Limb (tissue), 2 donors: ENCODE measurements around the gene ABLIM2.
A peak's percentile ranks its signal among the peaks of the same experiment; 100 is the strongest.

ENCODE experiments used
- DNase-seq, 2 donors: peaks; one replicate each; pipeline ENCODE4 v3.0.0-alpha.2; 2016; ENCODE audit errors: extremely low spot score in 2 of 2

Gene ABLIM2

DNA sequence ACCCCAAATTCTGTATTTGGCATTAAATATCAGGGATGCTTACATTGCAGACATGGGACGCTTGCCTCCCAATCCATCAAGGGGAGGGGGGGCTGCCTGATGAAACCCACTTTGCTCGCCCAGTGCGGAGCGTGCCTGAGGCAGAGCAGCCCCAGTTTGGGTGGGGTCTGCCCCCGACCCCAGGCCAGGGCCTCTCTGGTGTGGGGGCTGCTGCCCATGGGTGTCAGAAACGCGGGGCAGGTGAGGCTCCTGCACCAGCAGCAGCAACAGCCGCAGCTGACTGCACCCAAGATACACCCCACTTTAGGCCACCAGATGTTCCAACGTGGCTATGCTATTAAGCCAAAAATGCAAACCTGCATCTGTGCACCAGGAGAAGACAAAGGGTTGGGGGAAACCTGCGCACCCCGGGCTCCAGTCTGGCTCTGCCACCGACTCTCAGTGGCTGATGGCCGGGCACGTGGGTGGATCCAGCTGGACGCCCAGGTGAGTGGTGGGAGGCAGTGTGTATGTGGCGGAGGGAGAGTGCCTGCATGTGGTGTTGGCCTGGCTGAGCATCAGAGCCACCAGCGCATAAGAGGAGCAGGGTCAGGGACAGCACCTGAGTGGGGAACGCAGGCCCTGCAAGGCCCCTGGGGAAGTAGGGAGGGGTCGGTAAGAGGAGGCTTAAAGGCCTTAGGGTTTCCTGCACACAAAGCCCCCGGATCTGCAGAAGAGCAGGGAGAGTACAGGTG is 86.2 kb downstream of the ABLIM2 start:
- peak in 1 of 2 donors; percentile 30 for DNase-seq

DNA sequence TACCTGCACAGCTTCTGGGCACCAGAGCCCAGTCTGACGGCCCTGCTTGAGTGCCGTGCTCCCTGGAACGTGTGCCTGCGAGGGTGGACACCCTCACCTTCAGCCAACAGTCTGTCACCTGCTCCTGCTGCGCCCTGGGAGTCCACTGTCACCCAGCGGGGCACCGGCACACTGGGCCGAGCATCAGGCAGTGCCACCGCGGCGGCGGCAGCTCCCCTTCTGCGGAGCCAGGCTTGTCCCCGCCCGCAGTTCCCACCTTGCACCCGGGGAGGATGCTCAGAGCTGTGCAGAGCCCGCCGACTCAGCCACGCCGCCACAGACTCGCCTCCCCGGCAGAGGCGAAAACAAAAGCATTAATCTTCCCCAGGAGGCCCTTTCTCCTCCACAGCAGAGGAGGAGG is 86.8 kb downstream of the ABLIM2 start:
- peak in 1 of 2 donors; percentile 27 for DNase-seq

DNA sequence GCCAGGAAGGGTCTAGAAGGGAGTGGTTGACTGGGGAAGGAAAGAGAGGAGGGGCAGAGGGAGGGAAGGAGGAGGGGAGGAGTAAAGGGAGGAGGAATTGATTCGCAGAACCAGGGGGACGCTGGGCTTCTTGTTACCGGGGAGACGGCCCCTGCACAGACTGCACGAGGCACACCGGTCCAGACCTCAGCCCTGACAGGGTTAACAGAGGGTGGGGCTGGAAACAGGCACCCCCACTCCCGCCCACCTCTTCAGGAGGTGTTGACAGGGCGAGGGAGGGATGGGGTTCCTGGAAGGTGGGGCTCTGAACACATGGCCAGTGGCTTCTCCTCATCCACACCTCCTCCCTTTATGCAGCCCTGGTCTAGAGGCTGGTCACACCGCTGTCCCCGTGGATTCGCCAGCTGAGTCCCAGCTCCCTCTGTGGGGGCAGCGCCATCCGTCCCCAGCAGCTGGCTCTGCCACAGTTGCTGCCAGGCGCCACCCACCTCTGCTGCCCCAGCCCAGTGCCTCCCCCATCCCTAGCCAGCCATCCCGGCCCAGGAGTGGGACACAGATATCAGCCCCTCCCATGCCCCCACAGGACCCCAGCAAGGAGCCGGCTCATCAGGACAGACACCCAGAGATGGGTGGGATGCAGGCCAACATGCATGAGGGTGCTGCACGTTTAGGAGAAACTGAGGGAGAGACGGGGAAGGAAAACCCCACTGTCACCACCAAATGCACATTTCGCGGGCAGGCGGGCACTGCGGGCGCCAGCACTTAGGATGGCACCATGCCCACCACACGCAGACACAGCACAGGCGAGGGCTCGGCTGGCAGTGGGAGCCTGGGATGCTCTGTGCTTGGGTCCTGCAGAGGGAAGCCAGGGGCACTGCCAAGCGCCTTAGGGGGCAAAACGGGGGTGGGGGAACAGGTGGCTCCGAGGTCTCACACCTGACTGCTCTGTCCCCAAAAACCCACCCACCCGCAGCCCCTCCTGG is 87.6 kb downstream of the ABLIM2 start:
- peak in 1 of 2 donors; percentile 34 for DNase-seq

DNA sequence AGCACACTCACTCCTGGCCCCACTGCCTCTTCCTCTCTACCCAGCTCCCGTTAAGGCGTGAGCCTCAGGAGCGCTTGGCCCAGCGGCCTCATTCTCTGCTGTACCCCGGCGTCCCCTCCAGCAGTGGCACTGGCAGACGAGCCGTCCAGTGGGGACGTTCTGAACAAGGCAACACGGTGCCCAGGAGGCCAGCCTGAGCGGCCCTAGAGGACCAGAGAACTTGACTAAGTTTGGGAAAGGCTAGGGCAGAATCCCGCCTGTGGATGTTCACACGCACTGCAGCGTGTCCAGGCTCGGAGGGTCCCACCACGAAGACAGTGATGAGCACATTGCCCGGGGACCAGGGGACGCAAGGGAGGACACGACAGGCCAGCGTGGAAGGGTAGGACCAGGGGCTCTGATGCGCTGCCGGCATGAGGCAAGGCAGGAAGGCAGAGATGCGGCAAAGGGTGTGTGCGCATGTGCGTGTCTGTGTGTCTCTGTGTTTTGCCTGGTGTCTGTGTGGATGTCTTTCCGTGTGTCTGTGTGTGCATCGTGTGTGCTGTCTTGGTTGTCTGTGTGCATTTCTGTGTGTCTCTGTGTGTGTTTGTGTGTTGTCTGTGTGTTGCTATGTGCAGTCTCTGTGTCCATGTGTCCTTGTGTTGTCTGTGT is 89.4 kb downstream of the ABLIM2 start:
- no peak for DNase-seq

DNA sequence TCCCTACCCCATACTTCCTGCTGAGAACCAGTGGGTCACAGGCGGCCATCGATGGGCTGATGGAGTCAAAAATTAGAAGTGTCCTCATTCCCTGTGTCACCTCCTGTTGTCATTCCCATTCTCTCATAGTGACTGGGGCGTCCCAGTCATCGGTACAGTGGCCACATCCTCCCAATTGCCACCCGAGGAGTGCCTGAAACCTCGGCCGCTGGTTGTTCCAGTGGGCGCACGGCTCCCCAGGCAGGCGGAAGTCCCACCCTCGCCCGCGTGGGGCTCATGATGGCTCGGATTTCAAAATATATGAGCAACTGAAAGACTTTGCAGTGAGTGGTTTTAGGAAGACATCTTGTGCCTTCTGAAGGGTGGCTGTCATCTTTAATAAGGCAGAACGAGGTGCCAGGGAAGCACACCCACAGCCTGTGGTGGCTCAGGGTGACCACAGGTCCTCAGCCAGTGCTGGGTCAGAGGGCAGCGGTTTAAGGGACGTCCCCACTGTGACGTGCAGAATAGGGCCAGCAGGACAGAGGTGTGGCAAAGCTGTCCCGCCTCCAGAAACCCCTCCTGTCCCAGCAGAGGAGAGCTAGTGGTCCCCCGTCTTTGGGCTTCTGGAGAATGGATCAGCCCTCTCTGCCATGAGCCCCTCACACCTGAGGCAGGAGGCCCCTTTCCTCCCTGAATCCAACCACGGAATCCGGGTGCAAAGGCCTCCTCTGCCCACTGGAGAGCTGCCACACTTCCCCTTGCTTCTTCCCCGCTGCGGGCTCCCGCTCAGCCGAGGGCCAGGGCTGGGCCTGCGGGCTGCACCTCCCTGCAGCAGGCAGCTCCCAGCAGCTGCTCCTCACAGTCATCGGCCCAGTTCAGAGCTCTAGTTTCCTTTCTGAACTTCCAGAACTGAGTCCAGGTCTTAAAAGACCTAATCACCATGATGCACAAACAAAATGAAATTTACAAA is 90.4 kb downstream of the ABLIM2 start:
- no peak for DNase-seq

DNA sequence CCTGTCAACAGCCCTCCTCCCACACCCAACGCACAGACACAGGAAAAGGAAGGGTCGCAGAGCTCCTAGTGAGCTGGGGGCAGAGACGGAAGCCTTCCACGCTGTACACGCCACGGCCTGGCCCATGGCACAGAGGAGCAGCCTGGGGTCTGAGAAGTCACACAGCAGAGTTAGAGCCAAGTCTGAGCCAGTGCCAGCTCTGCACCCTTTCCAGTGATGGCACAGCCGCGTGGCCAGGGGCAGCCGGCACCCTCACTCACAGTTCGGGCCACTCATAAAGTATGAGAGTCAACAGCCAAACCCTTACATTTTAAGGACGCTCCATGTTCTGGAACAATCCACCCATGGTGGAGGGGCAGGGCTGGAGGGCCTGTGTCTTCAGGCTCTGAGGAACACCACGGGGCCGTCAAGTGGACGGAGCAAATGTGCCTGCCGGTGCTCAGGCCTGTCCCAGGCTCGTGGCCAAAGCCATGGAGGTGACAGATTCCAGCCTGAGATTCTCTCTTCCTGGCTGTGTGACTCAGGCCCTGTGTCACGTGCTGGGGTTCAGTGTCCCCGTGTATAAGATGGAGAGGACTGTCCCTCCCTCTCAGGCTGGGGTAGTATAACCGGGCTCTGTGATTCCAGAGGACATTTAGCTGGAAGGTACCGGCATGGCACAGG is 91.2 kb downstream of the ABLIM2 start:
- no peak for DNase-seq

DNA sequence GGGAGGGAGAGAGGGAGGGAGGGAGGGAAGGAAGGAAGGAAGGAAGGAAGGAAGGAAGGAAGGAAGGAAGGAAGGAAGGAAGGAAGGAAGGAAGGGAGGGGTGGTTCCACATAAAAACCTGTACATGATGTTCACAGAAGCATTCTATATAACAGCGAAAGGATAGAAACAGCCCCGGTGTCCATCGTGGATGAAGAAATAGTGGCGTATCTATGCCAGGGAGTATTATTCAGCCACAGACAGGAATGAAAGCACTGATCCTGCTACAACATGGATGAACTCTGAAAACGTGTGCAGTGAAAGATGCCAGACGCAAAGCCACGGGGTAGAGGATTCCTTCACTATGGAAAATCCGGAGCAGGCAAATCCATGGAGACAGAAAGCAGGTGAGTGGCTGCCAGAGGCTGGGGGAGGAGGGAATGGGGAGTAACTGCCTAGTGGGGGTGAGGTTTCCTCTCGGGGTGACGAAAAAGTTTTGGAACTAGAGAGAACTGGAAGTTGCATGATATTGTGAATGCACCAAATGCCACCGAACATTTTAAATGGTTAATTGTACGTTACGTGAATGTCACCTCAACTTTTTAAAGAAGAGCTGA is 92.2 kb downstream of the ABLIM2 start:
- DNase-seq: no peak

DNA sequence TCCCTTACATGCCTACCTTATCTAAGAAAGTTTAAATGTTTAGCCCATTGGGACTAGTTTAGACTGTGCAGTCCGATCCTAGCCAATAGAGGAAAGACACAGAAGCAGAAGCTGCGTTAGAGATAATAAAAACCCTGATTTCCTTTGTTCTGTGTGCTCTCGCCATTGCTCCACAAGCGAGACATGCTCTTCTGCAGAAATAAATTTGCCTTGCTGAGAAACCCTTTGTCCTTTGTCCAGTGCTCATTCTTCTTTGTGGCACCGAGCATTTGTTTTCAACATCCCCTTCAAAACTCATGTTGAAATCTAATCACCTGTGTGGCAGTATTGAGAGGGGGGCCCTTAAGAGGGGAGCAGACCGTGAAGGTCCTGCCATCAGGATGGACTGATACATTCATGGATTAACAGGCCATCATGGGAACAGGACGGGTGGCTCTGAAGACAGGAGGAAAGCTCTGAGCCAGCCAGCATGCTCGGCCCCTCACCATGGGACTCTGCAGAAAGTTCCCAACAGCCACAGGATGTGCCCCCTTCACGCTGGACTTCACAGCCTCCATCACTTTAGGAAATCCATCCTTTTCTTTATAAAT is 94.5 kb downstream of the ABLIM2 start:
- no peak for DNase-seq

DNA sequence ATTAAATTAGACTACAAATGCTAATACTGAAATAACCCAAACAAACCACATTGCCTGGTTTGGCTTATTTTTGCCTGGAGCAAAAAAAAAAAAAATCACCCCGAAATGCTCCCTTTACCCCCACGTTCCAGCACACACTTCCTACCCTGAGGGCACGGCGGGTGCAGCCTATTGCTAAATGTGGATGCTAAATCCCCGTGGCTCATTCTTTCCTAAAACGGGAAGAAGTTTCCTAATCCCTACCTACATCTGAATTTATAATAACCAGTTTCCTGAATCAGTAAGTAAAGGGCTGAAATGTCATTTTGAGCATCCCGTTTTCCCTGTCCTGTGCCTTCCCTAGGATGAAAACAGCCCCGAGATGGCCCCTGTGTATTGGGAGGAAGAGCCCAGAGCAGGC is 97.0 kb downstream of the ABLIM2 start:
- DNase-seq: no peak

DNA sequence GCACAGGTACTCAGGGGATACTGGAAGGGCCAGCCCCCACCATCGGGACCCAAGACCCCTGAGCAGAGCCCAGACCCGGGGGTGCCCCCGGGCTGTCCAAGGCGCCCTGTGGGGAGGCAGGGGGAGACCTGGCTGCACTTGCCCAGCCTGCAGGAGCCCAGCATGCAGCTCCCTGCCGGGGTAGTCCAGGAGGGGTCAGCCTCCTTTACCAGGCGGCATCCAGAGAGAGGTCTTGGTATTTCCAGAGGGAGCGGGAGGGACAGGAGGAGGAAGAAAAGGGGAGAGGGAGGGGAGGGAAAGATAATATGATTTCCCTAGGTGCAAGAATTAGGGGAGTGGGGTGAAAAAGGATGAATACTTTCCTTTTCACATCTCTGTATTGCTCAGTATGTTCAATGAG is 97.5 kb downstream of the ABLIM2 start:
- no peak for DNase-seq

DNA sequence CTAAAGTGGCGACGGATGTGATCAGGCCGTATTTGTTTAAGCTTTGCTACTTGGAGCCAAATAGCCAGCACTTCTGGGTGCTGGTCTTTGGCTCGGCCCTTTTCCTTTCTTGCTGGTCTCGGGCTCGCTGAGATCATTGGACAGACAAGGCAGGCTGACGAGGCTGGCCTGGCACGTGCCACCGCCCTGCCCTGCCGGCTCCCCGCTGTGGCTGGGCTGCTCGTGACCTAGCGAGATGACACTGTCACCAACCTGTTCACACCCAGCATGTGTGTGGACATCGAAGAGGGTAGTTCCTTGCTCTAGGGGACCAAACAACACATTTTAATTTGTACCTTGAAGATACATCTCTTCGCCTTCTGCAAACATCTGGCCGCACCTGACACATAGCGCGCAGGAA is 98.0 kb downstream of the ABLIM2 start:
- no peak for DNase-seq

DNA sequence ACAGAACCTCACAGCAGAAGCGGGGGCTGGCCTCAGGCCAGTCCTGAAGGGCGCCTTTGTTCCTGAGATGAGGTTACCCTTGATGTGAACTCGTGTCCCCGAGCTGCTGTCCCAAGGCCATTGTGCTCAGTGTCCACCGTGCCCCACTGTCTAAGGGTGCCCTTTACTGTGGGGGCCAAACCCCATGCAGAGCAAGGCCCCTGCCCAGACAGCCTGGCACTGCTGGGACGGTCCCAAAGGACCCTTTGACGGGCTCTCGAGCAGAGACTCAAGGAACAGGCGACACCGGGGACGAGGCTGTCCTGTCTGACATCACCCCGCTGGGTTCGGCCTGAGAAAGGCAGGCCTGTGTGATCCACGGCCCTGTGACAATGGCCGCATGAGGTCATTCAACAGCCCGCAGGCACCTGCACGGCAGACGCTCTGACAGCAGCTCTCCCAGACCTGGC is 100.6 kb downstream of the ABLIM2 start:
- no peak for DNase-seq

DNA sequence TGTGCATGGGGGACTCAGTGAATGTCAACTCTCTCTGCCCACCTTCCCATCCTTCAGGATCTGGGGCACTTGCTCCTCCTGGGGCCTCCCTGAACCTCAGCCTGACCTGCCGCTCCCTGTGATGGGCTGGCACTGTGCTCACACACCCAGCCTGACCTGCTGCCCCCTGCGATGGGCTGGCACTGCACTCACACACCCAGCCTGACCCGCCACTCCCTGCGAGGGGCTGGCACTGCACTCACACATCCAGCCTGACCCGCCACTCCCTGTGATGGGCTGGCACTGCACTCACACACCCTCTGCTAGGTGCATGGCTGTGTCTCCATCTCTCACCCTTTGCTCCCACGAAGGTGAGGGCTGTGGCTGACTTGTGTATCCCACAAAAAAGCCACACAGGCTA is 103.4 kb downstream of the ABLIM2 start:
- DNase-seq: no peak

DNA sequence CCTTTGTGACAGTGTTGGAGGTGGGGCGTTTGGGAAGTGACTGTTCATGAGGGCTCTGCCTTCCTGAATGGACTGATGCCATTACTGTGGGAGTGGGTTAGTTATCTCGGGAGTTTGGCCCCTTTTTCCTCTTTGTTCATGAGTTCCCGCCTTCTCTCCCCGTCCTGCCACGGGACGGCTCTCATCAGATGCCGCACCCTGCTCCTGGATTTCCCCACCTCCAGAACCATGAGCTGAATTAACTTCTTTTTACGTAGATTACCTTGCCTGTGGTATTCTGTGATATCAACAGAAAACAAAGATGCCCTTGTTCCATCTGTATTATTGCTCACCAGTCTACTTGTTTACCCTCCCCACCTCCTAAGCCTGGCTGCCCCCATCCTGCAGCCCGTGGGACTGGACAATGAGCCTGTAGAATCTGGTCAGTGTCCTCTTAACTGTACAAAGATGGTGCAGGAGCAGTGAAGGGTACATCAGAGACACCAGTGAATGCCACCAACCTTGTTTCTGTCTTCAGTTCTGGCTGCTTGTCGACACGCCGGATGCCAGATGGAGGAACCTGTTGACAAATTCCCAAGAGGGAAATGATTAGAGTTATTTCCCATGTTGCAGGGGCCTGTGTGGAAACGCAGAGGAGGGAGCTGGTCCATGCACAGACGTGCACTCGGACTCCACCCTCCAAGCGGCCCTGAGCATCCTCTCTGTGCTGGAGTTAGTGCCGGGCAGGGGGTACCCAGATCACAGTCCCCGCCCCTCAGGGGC is 104.7 kb downstream of the ABLIM2 start:
- DNase-seq: no peak

DNA sequence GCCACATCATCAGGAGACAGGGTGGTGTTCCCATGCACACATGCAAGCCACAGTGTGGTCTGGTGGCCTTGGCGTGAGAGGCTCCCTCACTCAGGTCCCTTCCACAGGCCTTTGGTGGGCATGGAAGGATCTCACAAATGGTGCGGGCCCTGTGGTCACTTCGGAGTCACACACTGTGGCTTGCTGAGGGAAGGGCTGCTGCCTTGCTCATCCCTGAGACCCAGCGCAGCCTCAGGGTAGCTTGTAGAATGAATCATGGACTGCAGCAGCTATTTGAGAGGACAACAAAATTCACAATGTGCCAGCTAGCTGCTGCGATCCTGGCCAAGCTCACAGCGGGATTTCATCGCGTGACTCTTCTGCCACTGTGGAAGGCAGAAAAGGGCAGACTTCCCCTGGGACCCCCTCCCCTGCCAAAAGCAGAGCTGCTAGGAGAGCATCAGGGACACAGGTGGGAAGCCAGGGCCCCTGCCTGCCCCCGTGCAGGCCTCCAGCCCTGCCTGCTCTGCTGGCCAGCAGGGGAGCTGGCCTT is 106.4 kb downstream of the ABLIM2 start:
- no peak for DNase-seq

DNA sequence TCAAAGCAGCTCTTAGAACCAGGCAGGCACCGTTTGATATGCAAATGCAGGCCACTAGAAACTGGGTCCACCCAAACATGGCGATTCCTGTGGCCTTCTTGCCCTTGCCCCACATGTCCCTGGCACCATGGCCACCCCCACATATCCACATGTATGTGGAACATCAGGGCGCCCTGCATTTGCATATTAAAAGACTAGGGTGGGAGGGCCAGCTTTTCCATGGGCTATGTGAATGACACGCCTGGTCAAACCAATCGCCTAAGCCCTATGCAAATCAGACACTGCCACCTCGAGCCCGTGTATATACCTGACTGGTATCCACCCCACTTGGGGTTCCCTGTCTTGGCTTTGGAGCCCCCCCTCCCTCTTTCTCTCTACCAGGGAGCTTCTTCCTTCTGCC is 107.0 kb downstream of the ABLIM2 start:
- no peak for DNase-seq

DNA sequence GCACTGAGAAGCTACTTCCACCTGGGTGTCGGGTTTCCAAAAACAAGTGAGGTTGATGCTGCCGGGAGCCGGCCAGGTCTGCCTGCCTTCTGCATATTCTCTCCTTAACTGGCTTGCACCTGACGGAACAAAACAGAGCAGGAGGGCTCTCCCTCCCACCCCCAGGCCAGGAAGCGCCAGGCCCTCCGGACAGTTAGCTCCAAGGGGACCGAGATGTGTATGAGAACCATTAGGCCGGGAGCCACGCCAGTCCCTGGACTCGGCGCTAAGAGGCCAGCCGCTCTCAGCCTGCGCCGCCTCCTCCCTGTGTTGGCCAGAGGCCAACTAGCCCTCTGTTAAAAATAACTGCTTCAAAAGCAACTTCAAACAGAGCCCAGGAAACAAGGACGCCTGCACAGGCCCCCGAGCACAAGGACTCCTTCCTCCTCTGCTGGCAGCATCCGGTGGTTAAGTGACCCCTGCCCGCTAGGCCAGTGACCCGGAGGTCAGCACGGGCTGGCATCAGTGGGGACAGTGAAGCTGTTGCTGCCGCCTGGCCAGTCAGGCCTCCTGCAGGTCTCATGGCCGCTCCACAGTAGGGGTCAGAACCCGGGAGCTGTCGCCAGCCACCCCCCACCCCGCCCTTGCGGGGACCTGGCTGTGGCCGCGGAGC is 107.9 kb downstream of the ABLIM2 start:
- DNase-seq: peak; percentile 49 to 79

DNA sequence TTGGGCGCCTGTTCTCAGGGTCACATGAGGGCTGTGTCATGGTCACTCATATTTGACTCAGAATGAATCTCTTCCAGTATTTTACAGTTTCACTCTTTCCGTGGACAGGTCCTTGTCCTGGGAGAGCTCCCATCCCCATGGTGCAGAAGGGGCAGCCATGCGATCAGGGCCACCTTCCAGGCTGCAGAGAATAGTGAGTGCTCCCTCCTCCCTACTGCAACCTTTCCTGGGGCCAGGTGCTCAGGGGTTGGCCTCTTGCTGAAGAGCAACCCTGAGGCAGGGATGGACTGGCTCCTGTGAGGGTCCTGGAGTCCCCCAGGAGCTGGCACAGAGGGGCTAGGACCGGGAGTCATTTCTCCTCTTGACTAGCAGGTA is 108.4 kb downstream of the ABLIM2 start:
- DNase-seq: no peak
